Stomach (tissue), 9 donors: ENCODE results near the gene APOL3. TPM values are rescaled to one million over a fixed set of nuclear protein-coding genes. Genes with fewer than 3 reads are reported as not detected.

ENCODE experiments used
- DNase-seq, 2 donors: peaks; one replicate each; pipeline versions ENCODE4 v3.0.0 to v3.0.0-alpha.2; 2013 to 2019
- H3K27ac ChIP-seq, 5 donors: fragments of 200-600 bp in 4 of 5; sonication (generic) in 4 of 5; one replicate each; pipeline ENCODE4 v1.5.1; 2013 to 2019; ENCODE audit warnings: mild to moderate bottlenecking in 1 of 5, moderate library complexity in 1 of 5
- H3K27me3 ChIP-seq, 3 donors: fragments of 200-600 bp; sonication (generic); one replicate each; pipeline ENCODE4 v1.5.1; 2017 to 2019; ENCODE audit warnings: mixed run types in 1 of 3
- H3K36me3 ChIP-seq, 4 donors: fragments of 200-600 bp; sonication (generic); 1 replicate in 3 of 4; 2 replicates in 1 of 4; pipeline ENCODE4 v1.5.1; 2016 to 2019
- H3K4me1 ChIP-seq, 4 donors: fragments of 200-600 bp; sonication (generic); one replicate each; pipeline ENCODE4 v1.5.1; 2016 to 2019
- H3K4me3 ChIP-seq, 4 donors: fragments of 200-600 bp; sonication (generic) in 3 of 4; one replicate each; pipeline ENCODE4 v1.5.1; 2016 to 2019; ENCODE audit warnings: mild to moderate bottlenecking in 1 of 4
- H3K9me3 ChIP-seq, 4 donors: fragments of 200-600 bp; sonication (generic); one replicate each; pipeline ENCODE4 v1.5.1; 2016 to 2019
- EP300 ChIP-seq: sonication (generic); formaldehyde crosslinking; IDR thresholded peaks from one replicate; pipeline ENCODE4 v1.6.1; 2017; ENCODE audit warnings: antibody characterized with exemption
- POLR2A ChIP-seq, 4 donors: fragments of 450-650 bp; IDR thresholded peaks; one replicate each; pipeline ENCODE4 v1.6.1; 2016; ENCODE audit warnings: antibody characterized with exemption in 4 of 4, control low read depth in 2 of 4, mild to moderate bottlenecking in 1 of 4, moderate library complexity in 1 of 4
- POLR2AphosphoS5 ChIP-seq, 3 donors: sonication (generic); formaldehyde crosslinking; IDR thresholded peaks; one replicate each; pipeline ENCODE4 v1.6.1; 2016; ENCODE audit warnings: antibody characterized with exemption in 3 of 3
- WGBS, 5 donors: extraction: QIAGEN DNeasy Blood & Tissue Kit in 3 of 5; methylation state at CpG; one replicate each; pipeline versions ENCODE4 v1.1.5 to v1.1.7; 2013 to 2018; 5-methylcytosine and 5-hydroxymethylcytosine counted together
- intact Hi-C: fragments of 100-400 bp; cut with DNase I; formaldehyde crosslinking; loops from one replicate; pipeline ENCODE4 v1.15.1; 2023; ENCODE audit warnings: low total_unique reads
- polyA plus RNA-seq, 3 donors: library from polyadenylated mRNA; stranded (reverse); fragments of 200-250 nt; gene quantifications; one replicate each; pipeline ENCODE4 v1.2.3, GENCODE V29; 2013
- total RNA-seq, 5 donors: library from RNA; depleted of rRNA; stranded (reverse); fragments of >200 nt; gene quantifications; one replicate each; pipeline versions ENCODE4 v1.1.0 to v1.2.3, GENCODE V29; 2014 to 2016
- TF ChIP-seq, protein P1 (sequence below), 7 experiments: fragments of 450-650 bp in 4 of 7; fragments of 200-600 bp in 3 of 7; sonication (generic) in 3 of 7; IDR thresholded peaks; one replicate each; pipeline ENCODE4 v1.5.1; 2016 to 2019; ENCODE audit warnings: antibody characterized with exemption in 7 of 7, control low read depth in 2 of 7, mild to moderate bottlenecking in 1 of 7
- donor health status: healthy with polysubstance abuse.
- donor health status: Bipolar disorder and iron deficiency.
- donor health status: healthy.

Gene APOL3
- total and polyA plus RNA-seq, 8 donors: 2.9 to 29.9 (median 15.6) TPM; not detected in 1

- TF ChIP-seq EP300 (no peak), POLR2AphosphoS5 (IDR thresholded peaks at IDR 0.05) (no peak), POLR2A (IDR thresholded peaks at IDR 0.05) (no peak)
- TF ChIP-seq, protein P1, sequence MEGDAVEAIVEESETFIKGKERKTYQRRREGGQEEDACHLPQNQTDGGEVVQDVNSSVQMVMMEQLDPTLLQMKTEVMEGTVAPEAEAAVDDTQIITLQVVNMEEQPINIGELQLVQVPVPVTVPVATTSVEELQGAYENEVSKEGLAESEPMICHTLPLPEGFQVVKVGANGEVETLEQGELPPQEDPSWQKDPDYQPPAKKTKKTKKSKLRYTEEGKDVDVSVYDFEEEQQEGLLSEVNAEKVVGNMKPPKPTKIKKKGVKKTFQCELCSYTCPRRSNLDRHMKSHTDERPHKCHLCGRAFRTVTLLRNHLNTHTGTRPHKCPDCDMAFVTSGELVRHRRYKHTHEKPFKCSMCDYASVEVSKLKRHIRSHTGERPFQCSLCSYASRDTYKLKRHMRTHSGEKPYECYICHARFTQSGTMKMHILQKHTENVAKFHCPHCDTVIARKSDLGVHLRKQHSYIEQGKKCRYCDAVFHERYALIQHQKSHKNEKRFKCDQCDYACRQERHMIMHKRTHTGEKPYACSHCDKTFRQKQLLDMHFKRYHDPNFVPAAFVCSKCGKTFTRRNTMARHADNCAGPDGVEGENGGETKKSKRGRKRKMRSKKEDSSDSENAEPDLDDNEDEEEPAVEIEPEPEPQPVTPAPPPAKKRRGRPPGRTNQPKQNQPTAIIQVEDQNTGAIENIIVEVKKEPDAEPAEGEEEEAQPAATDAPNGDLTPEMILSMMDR (IDR thresholded peaks at IDR 0.05): no peak
- no peaks in the 10 kb centered on the region for H3K4me1 ChIP-seq
- 26 to 67% (median 34%) methylated on average over 3 of the region's 3 CpGs for WGBS, 5 donors
- no peaks in the 10 kb centered on the region for H3K27me3 ChIP-seq
- DNase-seq: no peak
- intact Hi-C loops: no loop called here
- H3K9me3 ChIP-seq: no peaks in the 10 kb centered on the region
- no peak overlapping the region for H3K27ac ChIP-seq
- no peak overlapping the region for H3K4me3 ChIP-seq
- H3K36me3 ChIP-seq: no peaks in the 10 kb centered on the region
Measured at GRCh38 chr22:36171941-36172340, 11.4 kb upstream of the APOL3 start.

GRCh38 chr22:36166518-36167220, 6.1 kb upstream of the APOL3 start:
- DNase-seq: no peak
- H3K9me3 ChIP-seq: no peaks in the 10 kb centered on the region
- no peaks in the 10 kb centered on the region for H3K36me3 ChIP-seq
- no peak overlapping the region for H3K4me3 ChIP-seq
- 68 to 84% (median 79%) methylated on average over 10 of the region's 10 CpGs for WGBS, 5 donors
- H3K27ac ChIP-seq: no peak overlapping the region
- intact Hi-C loops: no loop called here
- H3K4me1 ChIP-seq: peaks cover 0 to 8% (median 0%) of the 10 kb centered on the region in 4 donors
- H3K27me3 ChIP-seq: no peaks in the 10 kb centered on the region
- TF ChIP-seq, protein P1 (IDR thresholded peaks at IDR 0.05): no peak

- 95 to 100% (median 97%) methylated on average over 3 of the region's 3 CpGs for WGBS, 5 donors
- intact Hi-C loops: no loop called here
- Histone ChIP-seq H3K4me3 (no peak overlapping the region), H3K4me1 (peaks cover 1 to 14% (median 3%) of the 10 kb centered on the region in 4 donors), H3K27ac (no peak overlapping the region), H3K36me3 (no peaks in the 10 kb centered on the region), H3K9me3 (no peaks in the 10 kb centered on the region), H3K27me3 (no peaks in the 10 kb centered on the region)
- no peak for DNase-seq
- TF ChIP-seq POLR2AphosphoS5 (IDR thresholded peaks at IDR 0.05): no peak
- TF ChIP-seq EP300: no peak
Measured at GRCh38 chr22:36166086-36166485, 5.5 kb upstream of the APOL3 start.

- WGBS, 5 donors: 91 to 94% (median 92%) methylated on average over 2 of the region's 2 CpGs
- Histone ChIP-seq H3K27me3 (no peaks in the 10 kb centered on the region), H3K4me1 (peaks cover 10 to 23% (median 11%) of the 10 kb centered on the region in 4 donors), H3K36me3 (no peaks in the 10 kb centered on the region), H3K27ac (no peak overlapping the region), H3K9me3 (no peaks in the 10 kb centered on the region), H3K4me3 (no peak overlapping the region)
- no peak for DNase-seq
- TF ChIP-seq POLR2A (IDR thresholded peaks at IDR 0.05) (no peak), EP300 (no peak), POLR2AphosphoS5 (IDR thresholded peaks at IDR 0.05) (no peak)
- TF ChIP-seq, protein P1 (IDR thresholded peaks at IDR 0.05): no peak
- intact Hi-C loops: no loop called here
Measured at GRCh38 chr22:36165141-36165540, 4.6 kb upstream of the APOL3 start.

DNA sequence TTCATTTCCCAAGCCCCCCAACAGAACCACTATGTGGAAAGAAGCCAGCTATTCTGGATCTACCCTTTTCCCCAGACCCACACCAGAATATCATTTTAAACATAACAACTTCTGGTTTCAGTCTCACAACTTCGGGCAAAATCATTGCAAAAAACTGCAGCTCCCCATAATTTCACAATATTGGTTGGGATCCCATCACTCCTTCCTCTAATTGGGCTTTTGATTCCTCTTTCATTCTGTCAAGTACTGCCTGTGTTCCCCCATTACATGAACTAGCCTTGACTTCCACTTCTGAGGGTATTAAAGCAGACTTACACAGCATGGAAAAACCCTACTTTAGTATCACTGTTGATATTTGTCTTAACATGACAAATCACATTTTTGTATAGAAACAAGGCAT, 4.1 kb upstream of the APOL3 start:
- Histone ChIP-seq H3K4me1 (peaks cover 14 to 28% (median 15%) of the 10 kb centered on the region in 4 donors), H3K27ac (peak overlapping the region in 2 of 5 donors; percentile 0 to 15), H3K9me3 (no peaks in the 10 kb centered on the region), H3K4me3 (no peak overlapping the region), H3K36me3 (no peaks in the 10 kb centered on the region), H3K27me3 (no peaks in the 10 kb centered on the region)
- 76 to 89% (median 87%) methylated on average over 1 of the region's 1 CpG for WGBS, 5 donors
- intact Hi-C loops: no loop called here
- no peak for DNase-seq
- TF ChIP-seq POLR2AphosphoS5 (IDR thresholded peaks at IDR 0.05): no peak
- TF ChIP-seq POLR2A (IDR thresholded peaks at IDR 0.05): no peak
- TF ChIP-seq EP300: no peak
- TF ChIP-seq, protein P1 (IDR thresholded peaks at IDR 0.05): no peak
